HFFc6 (cell line): ENCODE results near the gene PIP4K2C. TPM values are rescaled to one million over a fixed set of nuclear protein-coding genes. Genes with fewer than 3 reads are reported as not detected.

Source experiments
- DNase-seq: peaks from one replicate; pipeline ENCODE4 v3.0.0-alpha.2; 2018
- H3K27ac Mint-ChIP-seq: 2 replicates; pipeline ENCODE4 v1.8.0; 2020; ENCODE audit warnings: mild to moderate bottlenecking, mixed read lengths
- H3K27me3 Mint-ChIP-seq: 2 replicates; pipeline ENCODE4 v1.8.0; 2021; ENCODE audit warnings: mild to moderate bottlenecking, moderate library complexity, mixed read lengths; ENCODE audit not compliant: insufficient read depth
- H3K36me3 Mint-ChIP-seq: 2 replicates; pipeline ENCODE4 v1.8.0; 2021; ENCODE audit warnings: low read depth, mixed read lengths
- H3K4me1 Mint-ChIP-seq: 2 replicates; pipeline ENCODE4 v1.8.0; 2020; ENCODE audit warnings: low read depth, mixed read lengths
- H3K4me3 Mint-ChIP-seq: 2 replicates; pipeline ENCODE4 v1.8.0; 2020; ENCODE audit warnings: mild to moderate bottlenecking, moderate library complexity, mixed read lengths
- H3K9me3 Mint-ChIP-seq: 2 replicates; pipeline ENCODE4 v1.8.0; 2020; ENCODE audit warnings: mild to moderate bottlenecking, mixed read lengths
- total RNA-seq, 6 experiments: library from RNA; stranded (reverse); fragmentation: NEBNext Ultra II Directional; extraction: Animal tissue kit (Norgen Biotek cat#: 25700); gene quantifications; 2 replicates in 1 of 6; 3 replicates in 5 of 6; pipeline ENCODE4 v1.2.3, GENCODE V29; 2021
- TF ChIP-seq, protein P1 (sequence below): fragments of 200-600 bp; sonication (generic); IDR thresholded peaks from 2 replicates; pipeline ENCODE4 v1.5.0; 2021; ENCODE audit warnings: antibody characterized with exemption, mild to moderate bottlenecking

PIP4K2C gene
- total RNA-seq, 6 experiments from 2014 or later: 21.1 to 33.1 (median 24.3) TPM

DNA sequence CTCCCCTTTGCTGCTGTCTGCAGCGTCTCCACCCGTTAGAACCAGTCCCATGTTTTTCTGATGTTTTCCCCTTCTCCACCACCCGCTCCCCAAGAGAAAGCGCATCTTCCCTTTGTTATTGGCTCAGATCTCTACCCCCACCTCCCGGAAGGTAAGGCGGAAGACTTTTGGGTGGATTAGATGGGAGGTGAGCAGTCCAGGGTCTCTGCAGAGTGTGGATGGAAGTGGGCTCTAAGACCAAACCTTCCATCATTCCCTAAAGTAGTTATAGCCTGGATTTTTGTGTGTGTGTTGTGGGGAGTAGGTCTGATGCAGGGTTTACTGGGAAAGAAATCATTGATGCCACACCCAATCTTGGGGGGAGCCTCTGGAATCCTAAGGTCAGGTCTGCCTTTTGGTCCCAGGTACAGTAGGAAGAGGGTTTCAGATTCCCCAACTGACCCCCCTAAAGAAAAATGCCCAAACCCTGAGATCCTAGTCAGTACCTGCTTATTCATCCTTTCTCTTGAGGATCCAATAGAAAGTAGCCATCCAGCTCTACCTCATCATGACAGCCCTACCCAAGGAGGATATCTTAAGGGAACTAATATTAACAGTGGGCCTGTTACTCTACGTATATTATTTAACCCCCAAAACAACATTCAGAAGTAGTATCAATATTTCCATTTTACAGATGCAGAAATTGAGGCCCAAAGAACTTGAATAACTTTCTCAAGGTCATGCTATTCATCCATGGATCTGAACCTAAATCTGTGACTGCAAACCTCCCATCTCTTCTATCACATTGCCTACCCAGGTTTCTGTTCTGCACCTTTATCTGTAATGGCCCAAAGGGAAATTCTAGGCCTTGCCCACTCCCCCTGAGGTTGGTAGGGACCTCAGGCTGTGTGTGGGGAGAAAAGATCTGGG lies 40.1 kb upstream of the PIP4K2C start:
- peaks cover 9% of the 10 kb centered on the region for H3K27me3 Mint-ChIP-seq
- no peak for DNase-seq
- H3K9me3 Mint-ChIP-seq: no peaks in the 10 kb centered on the region
- peaks cover 8% of the 10 kb centered on the region for H3K36me3 Mint-ChIP-seq
- peak overlapping the region; percentile 87 for H3K4me3 Mint-ChIP-seq
- H3K4me1 Mint-ChIP-seq: peaks cover 51% of the 10 kb centered on the region
- TF ChIP-seq, protein P1, sequence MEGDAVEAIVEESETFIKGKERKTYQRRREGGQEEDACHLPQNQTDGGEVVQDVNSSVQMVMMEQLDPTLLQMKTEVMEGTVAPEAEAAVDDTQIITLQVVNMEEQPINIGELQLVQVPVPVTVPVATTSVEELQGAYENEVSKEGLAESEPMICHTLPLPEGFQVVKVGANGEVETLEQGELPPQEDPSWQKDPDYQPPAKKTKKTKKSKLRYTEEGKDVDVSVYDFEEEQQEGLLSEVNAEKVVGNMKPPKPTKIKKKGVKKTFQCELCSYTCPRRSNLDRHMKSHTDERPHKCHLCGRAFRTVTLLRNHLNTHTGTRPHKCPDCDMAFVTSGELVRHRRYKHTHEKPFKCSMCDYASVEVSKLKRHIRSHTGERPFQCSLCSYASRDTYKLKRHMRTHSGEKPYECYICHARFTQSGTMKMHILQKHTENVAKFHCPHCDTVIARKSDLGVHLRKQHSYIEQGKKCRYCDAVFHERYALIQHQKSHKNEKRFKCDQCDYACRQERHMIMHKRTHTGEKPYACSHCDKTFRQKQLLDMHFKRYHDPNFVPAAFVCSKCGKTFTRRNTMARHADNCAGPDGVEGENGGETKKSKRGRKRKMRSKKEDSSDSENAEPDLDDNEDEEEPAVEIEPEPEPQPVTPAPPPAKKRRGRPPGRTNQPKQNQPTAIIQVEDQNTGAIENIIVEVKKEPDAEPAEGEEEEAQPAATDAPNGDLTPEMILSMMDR: no peak
- no peak overlapping the region for H3K27ac Mint-ChIP-seq

DNA sequence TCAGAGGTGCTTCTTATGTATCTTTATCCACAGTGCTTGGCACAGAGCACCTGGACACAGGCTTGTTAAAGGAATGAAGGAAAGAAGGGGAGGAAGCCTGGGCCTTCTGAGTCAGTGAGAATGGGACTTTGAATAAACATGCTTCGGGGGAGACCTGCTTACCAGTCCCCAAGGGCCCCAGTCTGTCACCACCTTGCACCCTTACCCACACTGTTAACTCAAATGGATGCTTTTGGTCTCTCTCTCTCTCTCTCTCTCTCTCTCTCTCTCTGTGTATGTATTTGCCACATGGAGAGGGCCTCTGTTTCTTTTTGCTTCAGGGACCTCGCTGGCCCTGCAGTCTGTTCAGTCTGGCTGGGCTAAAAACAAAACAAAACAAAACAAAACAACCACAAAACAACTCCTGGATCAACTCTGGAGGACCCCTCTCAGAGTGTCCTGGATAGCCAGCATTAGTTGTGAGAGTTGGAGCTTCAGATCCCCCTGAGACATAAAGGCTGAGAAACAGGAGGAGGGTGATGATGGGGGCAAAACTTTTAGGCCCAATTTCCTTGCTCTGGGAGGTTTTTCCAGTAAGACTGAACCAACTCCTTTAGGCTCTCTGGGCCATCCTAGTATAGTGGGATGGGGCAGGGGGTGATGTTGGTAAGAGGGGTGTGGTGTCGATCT lies 39.2 kb upstream of the PIP4K2C start:
- peaks cover 10% of the 10 kb centered on the region for H3K27me3 Mint-ChIP-seq
- no peak for DNase-seq
- no peaks in the 10 kb centered on the region for H3K9me3 Mint-ChIP-seq
- no peak overlapping the region for H3K4me3 Mint-ChIP-seq
- no peak overlapping the region for H3K27ac Mint-ChIP-seq
- H3K36me3 Mint-ChIP-seq: no peaks in the 10 kb centered on the region
- peaks cover 47% of the 10 kb centered on the region for H3K4me1 Mint-ChIP-seq
- TF ChIP-seq, protein P1: no peak

DNA sequence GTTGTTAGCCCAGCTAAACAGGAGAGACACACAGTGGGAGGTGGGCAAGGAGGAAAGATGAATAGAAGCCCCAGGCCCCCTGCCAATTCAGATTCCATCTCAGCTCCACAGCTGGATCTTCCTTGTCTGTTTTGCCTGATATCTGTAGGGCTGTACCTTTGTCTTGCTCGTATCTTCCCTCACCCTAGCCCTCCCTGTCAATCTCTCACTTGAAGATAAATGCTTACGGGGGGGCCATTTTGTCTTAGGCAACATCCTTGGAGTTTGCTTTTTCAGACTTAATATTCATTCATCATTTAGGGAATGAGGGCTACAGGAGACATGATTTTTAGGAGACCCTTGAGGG lies 38.7 kb upstream of the PIP4K2C start:
- H3K27me3 Mint-ChIP-seq: peaks cover 10% of the 10 kb centered on the region

DNA sequence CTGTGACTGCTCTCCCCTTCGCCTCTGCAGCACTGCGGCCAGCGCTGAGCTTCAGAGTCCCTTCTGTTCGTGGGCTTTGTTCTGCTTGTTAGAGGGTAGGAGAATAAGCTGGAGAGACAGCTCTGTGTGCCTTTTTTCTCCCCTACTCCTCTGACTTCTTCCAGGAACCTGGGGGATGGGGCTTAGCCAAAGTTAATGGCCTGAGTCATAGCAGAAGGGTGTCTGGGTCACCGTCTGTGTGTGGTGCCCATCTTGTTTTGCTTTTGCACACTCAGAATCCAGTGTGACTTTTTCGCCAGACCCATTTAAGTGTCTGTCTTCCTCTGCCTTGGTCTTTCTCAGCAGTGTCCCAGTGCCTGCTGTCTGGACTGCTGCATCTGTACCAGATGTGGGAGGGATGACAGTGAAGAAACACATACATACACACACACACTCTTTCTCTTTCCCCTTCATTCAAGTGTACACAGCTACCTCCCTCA lies 38.1 kb upstream of the PIP4K2C start:
- H3K27me3 Mint-ChIP-seq: peaks cover 10% of the 10 kb centered on the region
- TF ChIP-seq, protein P1: no peak
- peaks cover 38% of the 10 kb centered on the region for H3K4me1 Mint-ChIP-seq
- no peak overlapping the region for H3K4me3 Mint-ChIP-seq
- no peaks in the 10 kb centered on the region for H3K36me3 Mint-ChIP-seq
- no peaks in the 10 kb centered on the region for H3K9me3 Mint-ChIP-seq
- H3K27ac Mint-ChIP-seq: peak overlapping the region; percentile 9; the same call in 1 of the 2 replicates
- peak; percentile 42 for DNase-seq

More for the DNA sequence above, 38.7 kb upstream of the PIP4K2C start:
- peaks cover 44% of the 10 kb centered on the region for H3K4me1 Mint-ChIP-seq
- H3K27ac Mint-ChIP-seq: no peak overlapping the region
- H3K9me3 Mint-ChIP-seq: no peaks in the 10 kb centered on the region
- H3K36me3 Mint-ChIP-seq: no peaks in the 10 kb centered on the region
- DNase-seq: no peak
- H3K4me3 Mint-ChIP-seq: no peak overlapping the region
- TF ChIP-seq, protein P1: no peak

DNA sequence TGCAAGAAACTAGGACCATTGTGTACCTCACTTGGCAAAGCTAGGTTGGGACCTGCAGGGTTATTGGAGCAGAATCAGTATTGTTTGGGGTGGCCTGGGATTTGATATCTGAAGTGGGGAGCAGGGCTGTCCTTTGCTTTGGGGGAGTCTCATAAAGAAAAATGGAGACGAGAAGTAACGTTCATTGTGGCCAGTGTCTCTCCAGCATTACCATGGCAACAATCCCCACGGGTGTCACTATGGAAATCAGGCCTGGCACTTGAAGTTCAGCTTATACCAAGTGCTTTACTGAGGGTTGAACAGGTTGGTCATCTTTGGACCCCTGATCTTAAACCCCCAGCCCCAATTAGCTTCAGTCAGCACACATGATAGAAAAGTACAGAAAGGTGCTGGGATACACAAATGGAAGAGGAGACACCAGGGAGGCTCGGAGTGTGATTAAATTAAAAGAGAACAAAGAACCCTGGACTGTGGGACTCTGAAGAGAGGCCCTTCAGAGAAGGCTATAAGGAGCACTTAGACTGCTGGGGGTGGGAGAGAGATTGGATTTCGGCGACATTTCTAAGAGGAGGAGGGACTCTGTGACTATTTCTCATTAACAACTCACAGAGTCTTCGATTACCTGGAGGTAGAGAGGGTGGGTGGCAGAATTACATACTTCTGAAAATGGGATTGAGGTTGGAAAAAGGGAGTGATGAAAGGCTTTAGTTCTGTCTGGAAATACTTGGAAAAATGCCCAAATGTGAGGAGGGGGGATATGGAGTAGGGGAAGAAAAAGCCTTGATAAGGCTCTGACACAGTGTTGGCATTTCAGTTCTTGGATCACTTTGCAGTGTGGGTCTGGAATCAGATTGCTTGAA lies 37.4 kb upstream of the PIP4K2C start:
- peaks cover 10% of the 10 kb centered on the region for H3K27me3 Mint-ChIP-seq
- no peaks in the 10 kb centered on the region for H3K36me3 Mint-ChIP-seq
- TF ChIP-seq, protein P1: no peak
- no peak for DNase-seq
- no peaks in the 10 kb centered on the region for H3K9me3 Mint-ChIP-seq
- H3K27ac Mint-ChIP-seq: no peak overlapping the region
- H3K4me3 Mint-ChIP-seq: no peak overlapping the region
- peaks cover 38% of the 10 kb centered on the region for H3K4me1 Mint-ChIP-seq
